Endothelial cell of umbilical vein (primary cell): ENCODE measurements around the gene SGCE.

ENCODE experiments used
- CTCF ChIP-seq, 2 donors: IDR thresholded peaks; 1 replicate in 1 of 2; 2 replicates in 1 of 2; pipeline ENCODE4 v1.5.1; 2011; ENCODE audit warnings: low read length in 2 of 2, mild to moderate bottlenecking in 2 of 2, moderate library complexity in 2 of 2, control low read depth in 1 of 2, inconsistent platforms in 1 of 2, low read depth in 1 of 2; ENCODE audit not compliant: insufficient read depth in 1 of 2; ENCODE audit errors: extremely low read depth in 1 of 2
- EZH2 ChIP-seq: IDR thresholded peaks from 2 replicates; pipeline ENCODE4 v1.6.1; 2012; ENCODE audit warnings: borderline replicate concordance, low read depth, mild to moderate bottlenecking, moderate library complexity, low read length, inconsistent platforms; ENCODE audit not compliant: severe bottlenecking
- FOS ChIP-seq: IDR thresholded peaks from 2 replicates; pipeline ENCODE4 v1.6.1; 2011; ENCODE audit warnings: mild to moderate bottlenecking, low read length, moderate library complexity, borderline replicate concordance; ENCODE audit not compliant: insufficient read depth
- GATA2 ChIP-seq: IDR thresholded peaks from 2 replicates; pipeline ENCODE4 v1.7.0; 2011; ENCODE audit warnings: low read depth, mild to moderate bottlenecking, moderate library complexity, mixed read lengths, low read length; ENCODE audit not compliant: insufficient read length, insufficient read depth
- JUN ChIP-seq: IDR thresholded peaks from 2 replicates; pipeline ENCODE4 v1.6.1; 2011; ENCODE audit warnings: borderline replicate concordance, low read depth; ENCODE audit not compliant: insufficient read length, insufficient read depth
- POLR2A ChIP-seq: IDR thresholded peaks from 2 replicates; pipeline ENCODE4 v1.6.1; 2012; ENCODE audit warnings: low read depth, mild to moderate bottlenecking, control low read depth, low read length
- POLR2AphosphoS5 ChIP-seq: IDR thresholded peaks from 2 replicates; pipeline ENCODE4 v1.6.1; 2012; ENCODE audit warnings: low read depth, mild to moderate bottlenecking, control low read depth, low read length, moderate library complexity; ENCODE audit not compliant: insufficient read depth
- TF ChIP-seq, protein P1 (sequence below): IDR thresholded peaks from 2 replicates; pipeline ENCODE4 v1.6.1; 2011; ENCODE audit not compliant: insufficient read depth, insufficient read length

DNA sequence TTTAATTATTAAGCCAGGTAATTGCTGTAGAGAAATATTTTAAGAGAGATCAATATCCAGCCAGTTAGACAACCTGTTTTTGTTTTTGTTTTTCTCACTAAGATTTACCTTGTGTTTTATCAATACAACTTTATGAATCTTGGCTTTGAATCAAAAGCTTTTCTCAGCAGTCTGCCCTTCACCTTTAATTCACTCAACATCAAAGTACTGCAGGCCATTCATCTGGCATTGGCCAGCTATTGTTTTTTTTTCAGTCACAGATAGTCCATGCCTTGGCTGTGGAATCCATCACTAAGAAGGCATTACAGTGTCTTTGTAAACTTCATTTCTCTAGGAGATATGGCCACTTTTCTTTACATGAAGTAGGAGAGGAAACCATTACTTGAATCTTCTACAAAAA, 20.2 kb downstream of the SGCE start:
- TF ChIP-seq POLR2A = no peak
- TF ChIP-seq CTCF (IDR thresholded peaks at IDR 0.05; ENCODE audit: extremely low read depth in 1 of 2, insufficient read depth in 1 of 2, low read depth in 1 of 2, low read length in 2 of 2) = no peak
- no peak for TF ChIP-seq JUN
- no peak for TF ChIP-seq EZH2
- TF ChIP-seq FOS = no peak
- no peak for TF ChIP-seq POLR2AphosphoS5
- TF ChIP-seq, protein P1, sequence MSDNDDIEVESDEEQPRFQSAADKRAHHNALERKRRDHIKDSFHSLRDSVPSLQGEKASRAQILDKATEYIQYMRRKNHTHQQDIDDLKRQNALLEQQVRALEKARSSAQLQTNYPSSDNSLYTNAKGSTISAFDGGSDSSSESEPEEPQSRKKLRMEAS = no peak
- no peak for TF ChIP-seq GATA2
